Heart left ventricle (tissue), 16 donors: ENCODE data around the gene CR1L. TPM values are rescaled to one million over a fixed set of nuclear protein-coding genes. Genes with fewer than 3 reads are reported as not detected.
"Not testable (repeated sequence)": the region's sequence is repeated elsewhere in the genome, so short reads cannot be mapped to it uniquely, and the experiment has no call there.

ENCODE experiments used
- ATAC-seq, 4 donors: fragments of 200-7000 bp; cut with Tn5 transposase; one replicate each; pipeline ENCODE4 v1.9.1; 2020 to 2022; ENCODE audit warnings: moderate library complexity in 4 of 4, mild to moderate bottlenecking in 3 of 4, moderate number of reproducible peaks in 1 of 4
- DNase-seq, 5 donors: peaks; one replicate each; pipeline ENCODE4 v3.0.0-alpha.2; 2020
- H3K27ac ChIP-seq, 12 donors: fragments of 200-600 bp; sonication (generic) in 4 of 12; one replicate each; pipeline versions ENCODE4 v1.5.0 to v1.8.0; 2016 to 2022; ENCODE audit warnings: mild to moderate bottlenecking in 2 of 12
- H3K27me3 ChIP-seq, 9 donors: fragments of 200-600 bp; sonication (generic) in 2 of 9; one replicate each; pipeline versions ENCODE4 v1.5.1 to v1.8.0; 2016 to 2022; ENCODE audit warnings: mild to moderate bottlenecking in 3 of 9
- H3K36me3 ChIP-seq, 9 donors: fragments of 200-600 bp; sonication (generic) in 2 of 9; one replicate each; pipeline versions ENCODE4 v1.5.0 to v1.8.0; 2018 to 2022; ENCODE audit warnings: mild to moderate bottlenecking in 2 of 9
- H3K4me1 ChIP-seq, 12 donors: fragments of 200-600 bp; sonication (generic) in 4 of 12; one replicate each; pipeline versions ENCODE4 v1.5.0 to v1.8.0; 2016 to 2022; ENCODE audit warnings: mild to moderate bottlenecking in 3 of 12
- H3K4me3 ChIP-seq, 12 donors: fragments of 200-600 bp; sonication (generic) in 4 of 12; one replicate each; pipeline versions ENCODE4 v1.5.0 to v1.8.0; 2017 to 2022; ENCODE audit warnings: mild to moderate bottlenecking in 9 of 12, moderate library complexity in 4 of 12
- H3K9me3 ChIP-seq, 12 donors: fragments of 200-600 bp; sonication (generic) in 4 of 12; one replicate each; pipeline versions ENCODE4 v1.5.0 to v1.8.0; 2016 to 2022; ENCODE audit warnings: mild to moderate bottlenecking in 1 of 12
- CTCF ChIP-seq, 12 donors: fragments of 200-600 bp; sonication (generic) in 4 of 12; IDR thresholded peaks; one replicate each; pipeline versions ENCODE4 v1.5.0 to v1.8.0; 2018 to 2022; ENCODE audit warnings: antibody characterized with exemption in 12 of 12, mild to moderate bottlenecking in 5 of 12
- POLR2A ChIP-seq, 2 donors: fragments of 450-650 bp; IDR thresholded peaks; one replicate each; pipeline ENCODE4 v1.6.1; 2017; ENCODE audit warnings: antibody characterized with exemption in 2 of 2, mild to moderate bottlenecking in 2 of 2, moderate library complexity in 2 of 2
- WGBS, 4 donors: extraction: QIAGEN DNeasy Blood & Tissue Kit in 2 of 4; methylation state at CpG; one replicate each; pipeline versions ENCODE4 v1.1.5 to v1.1.7; 2013 to 2018; 5-methylcytosine and 5-hydroxymethylcytosine counted together
- intact Hi-C, 10 donors: fragments of 100-400 bp; cut with DNase I; formaldehyde crosslinking; loops; one replicate each; pipeline versions ENCODE4 v1.11.1 to v1.14.2; 2022
- polyA plus RNA-seq, 2 donors: library from polyadenylated mRNA; stranded (reverse); fragments of 200-250 nt; gene quantifications; one replicate each; pipeline ENCODE4 v1.2.3, GENCODE V29; 2013
- total RNA-seq, 9 donors: library from RNA; depleted of rRNA in 2 of 9; stranded (reverse); fragments of >200 nt in 2 of 9; fragmentation: NEBNext Ultra II Directional in 3 of 9; extraction: Animal tissue kit (Norgen Biotek cat#: 25700) in 3 of 9; gene quantifications; one replicate each; pipeline versions ENCODE4 v1.1.0 to v1.2.4, GENCODE V29; 2016 to 2023
- donor health status: ischemic (EF 13 %, LVEDD 7.1; RV severe dilation, severe dysfunction).
- donor health status: healthy with polysubstance abuse.
- donor health status: DM: no; HTN: yes; CAD: no.
- donor health status: DM: no; HTN: no; CAD: no.
- donor health status: ischemic (EF 25% LVEDD 6.9; RV normal size, moderate dysfunction).
- donor health status: ischemic (EF 25% LVEDD 5.7; RV mildly dilated, moderate dysfunction).
- donor health status: healthy.
- donor health status: DM: yes; HTN: yes; CAD: no.
- donor health status: ischemic (EF 35%, LVEDD 5.7; RV mildly dilated, moderate dysfunction).
- donor health status: nonischemic (EF 11% LVEDD 7.7; RV severe dilation, severe dysfunction).
- donor health status: DM: yes; HTN: yes; CAD: no.
- donor health status: PGD.
- donor health status: ischemic (EF 29% LVEDD 5.4; RV normal size, mild dysfunction).
- donor health status: nonischemic (EF 23%, LVEDD 6.1; RV moderate dilation, normal function).

CR1L gene
- total and polyA plus RNA-seq, 11 donors, result 0.41 to 1.1 TPM; not detected in 9

GRCh38 chr1:207762622-207763021 lies 117.7 kb downstream of the CR1L start:
- TF ChIP-seq POLR2A (IDR thresholded peaks at IDR 0.05) (no peak), CTCF (IDR thresholded peaks at IDR 0.05) (no peak)
- DNase-seq (no peak), ATAC-seq (peak in 1 of 4 donors; percentile 27)

GRCh38 chr1:207763091-207763490 lies 118.2 kb downstream of the CR1L start:
- no peaks in the 10 kb centered on the region for H3K9me3 ChIP-seq
- peak in 2 of 4 donors; percentile 20 to 24 for ATAC-seq
- H3K36me3 ChIP-seq, result peaks cover 4 to 100% (median 93%) of the 10 kb centered on the region in 9 donors
- no peak for DNase-seq
- intact Hi-C loops, result no loop called here
- WGBS, 4 donors, result 93 to 95% (median 94%) methylated on average over 9 to 10 of the region's 10 CpGs
- H3K4me1 ChIP-seq, result peaks cover 0 to 3% (median 0%) of the 10 kb centered on the region in 12 donors
- H3K4me3 ChIP-seq, result no peak overlapping the region
- no peak for TF ChIP-seq CTCF (IDR thresholded peaks at IDR 0.05)
- TF ChIP-seq POLR2A (IDR thresholded peaks at IDR 0.05), result no peak
- H3K27ac ChIP-seq, result no peak overlapping the region
- no peaks in the 10 kb centered on the region for H3K27me3 ChIP-seq

More at GRCh38 chr1:207762622-207763021, 117.7 kb downstream of the CR1L start:
- no peaks in the 10 kb centered on the region for H3K9me3 ChIP-seq
- no peaks in the 10 kb centered on the region for H3K27me3 ChIP-seq
- H3K27ac ChIP-seq, result no peak overlapping the region
- peaks cover 0 to 8% (median 0%) of the 10 kb centered on the region in 12 donors for H3K4me1 ChIP-seq
- intact Hi-C loops, result no loop called here
- WGBS, 4 donors, result 94 to 97% (median 96%) methylated on average over 13 of the region's 13 CpGs
- peaks cover 4 to 100% (median 93%) of the 10 kb centered on the region in 9 donors for H3K36me3 ChIP-seq
- no peak overlapping the region for H3K4me3 ChIP-seq

- 87 to 95% (median 91%) methylated on average over 9 of the region's 9 CpGs for WGBS, 4 donors
- no peak for DNase-seq
- Histone ChIP-seq H3K27me3 (no peaks in the 10 kb centered on the region), H3K4me3 (no peak overlapping the region), H3K4me1 (no peaks in the 10 kb centered on the region), H3K9me3 (no peaks in the 10 kb centered on the region), H3K27ac (no peak overlapping the region), H3K36me3 (peaks cover 4 to 100% (median 90%) of the 10 kb centered on the region in 9 donors)
- TF ChIP-seq POLR2A (IDR thresholded peaks at IDR 0.05) (no peak), CTCF (IDR thresholded peaks at IDR 0.05) (no peak)
- intact Hi-C loops, result no loop called here
- no peak for ATAC-seq
Measured at GRCh38 chr1:207763972-207764371, 119.0 kb downstream of the CR1L start.

DNA sequence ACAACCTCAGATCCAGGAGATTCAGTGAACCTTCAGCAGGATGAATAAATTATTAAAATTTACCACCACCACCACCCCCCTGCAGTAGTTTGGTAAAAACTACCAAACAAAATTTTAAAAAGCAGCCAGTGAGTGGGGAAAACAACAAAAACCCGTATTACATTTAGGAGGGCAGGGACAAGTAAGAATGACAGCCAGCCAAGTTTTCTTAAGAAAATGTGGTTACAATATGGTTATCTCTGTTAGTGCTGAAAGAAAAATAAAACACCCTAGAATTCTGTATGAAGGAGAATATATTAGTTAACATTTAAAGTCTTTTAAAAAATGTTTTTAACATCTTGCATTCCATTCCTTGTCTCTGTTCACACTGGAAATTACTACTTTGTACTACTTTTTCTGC lies 121.6 kb downstream of the CR1L start:
- intact Hi-C loops, result no loop called here
- DNase-seq, result no peak
- peaks cover 0 to 11% (median 0%) of the 10 kb centered on the region in 12 donors for H3K9me3 ChIP-seq
- 72 to 79% (median 75%) methylated on average over 1 of the region's 1 CpG for WGBS, 4 donors
- H3K4me3 ChIP-seq, result no peak overlapping the region
- no peak for ATAC-seq
- H3K27ac ChIP-seq, result no peak overlapping the region
- TF ChIP-seq CTCF (IDR thresholded peaks at IDR 0.05) (no peak), POLR2A (IDR thresholded peaks at IDR 0.05) (no peak)
- no peaks in the 10 kb centered on the region for H3K27me3 ChIP-seq
- H3K4me1 ChIP-seq, result no peaks in the 10 kb centered on the region
- peaks cover 4 to 93% (median 80%) of the 10 kb centered on the region in 9 donors for H3K36me3 ChIP-seq

GRCh38 chr1:207770514-207770913 lies 125.6 kb downstream of the CR1L start:
- 96 to 100% (median 97%) methylated on average over 3 to 4 of the region's 4 CpGs for WGBS, 4 donors
- peaks cover 0 to 91% (median 50%) of the 10 kb centered on the region in 9 donors for H3K36me3 ChIP-seq

More at GRCh38 chr1:207770514-207770913, 125.6 kb downstream of the CR1L start:
- intact Hi-C loops, H3K27me3 ChIP-seq, ATAC-seq, H3K27ac ChIP-seq, H3K4me3 ChIP-seq, H3K4me1 ChIP-seq, DNase-seq: not testable (repeated sequence)
- peaks cover 0 to 21% (median under 1%) of the 10 kb centered on the region in 12 donors for H3K9me3 ChIP-seq
